GM19452 (cell line): ENCODE data around the gene ARRB2.

ENCODE experiments used
- ATAC-seq: cut with Tn5 transposase; IDR thresholded peaks from one replicate; pipeline ENCODE4 v1.9.1; 2021; ENCODE audit not compliant: unreplicated experiment

Gene ARRB2

GRCh38 chr17:4722678-4723240 is 12.3 kb downstream of the ARRB2 start:
- ATAC-seq = no peak

- ATAC-seq = no peak
Measured at GRCh38 chr17:4724650-4725049, 14.2 kb downstream of the ARRB2 start.

- ATAC-seq = no peak
Measured at GRCh38 chr17:4725646-4726310, 15.3 kb downstream of the ARRB2 start.

DNA sequence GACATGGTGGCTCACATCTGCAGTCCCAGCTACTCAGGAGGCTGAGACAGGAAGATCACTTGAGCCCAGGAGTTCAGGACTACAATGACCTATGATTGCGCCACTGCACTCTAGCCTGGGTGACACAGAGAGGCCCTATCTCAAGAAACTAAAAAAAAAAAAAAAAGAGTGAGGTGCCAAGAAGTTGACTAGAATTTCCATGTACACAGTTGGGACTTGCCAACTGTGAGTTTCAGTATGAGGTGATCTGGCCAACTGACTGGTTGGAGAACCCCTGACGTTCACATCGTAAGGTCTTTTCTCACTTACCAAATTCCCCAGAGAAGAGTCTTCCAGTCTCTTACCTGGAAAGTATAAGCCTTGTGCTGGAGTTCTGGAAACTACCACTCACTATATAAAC is 17.7 kb downstream of the ARRB2 start:
- no peak for ATAC-seq

DNA sequence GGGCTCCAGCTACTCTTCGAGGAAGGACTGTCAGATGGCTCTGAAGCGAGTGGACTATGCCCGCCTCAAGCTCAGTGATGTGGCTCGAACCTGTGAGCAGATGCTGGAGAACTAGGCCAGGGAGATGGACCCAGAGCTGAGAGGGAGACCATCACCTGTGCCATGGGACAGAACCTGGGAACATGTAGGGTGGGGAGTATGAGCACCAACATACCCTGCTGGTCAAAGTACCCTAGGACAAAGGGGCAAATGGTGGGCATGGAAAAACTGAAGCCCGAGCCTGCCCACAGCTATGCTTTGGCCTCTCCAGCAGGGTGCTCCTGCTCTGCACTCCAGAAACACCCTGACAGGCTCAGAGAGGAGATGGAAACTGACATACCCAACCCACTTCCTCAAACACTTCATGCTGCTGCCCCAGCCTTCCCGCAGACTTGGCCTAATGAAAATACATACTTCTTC is 22.7 kb downstream of the ARRB2 start:
- ATAC-seq = no peak

- ATAC-seq = no peak
Measured at GRCh38 chr17:4734857-4735475, 24.5 kb downstream of the ARRB2 start.

- no peak for ATAC-seq
Measured at GRCh38 chr17:4735876-4736651, 25.6 kb downstream of the ARRB2 start.

DNA sequence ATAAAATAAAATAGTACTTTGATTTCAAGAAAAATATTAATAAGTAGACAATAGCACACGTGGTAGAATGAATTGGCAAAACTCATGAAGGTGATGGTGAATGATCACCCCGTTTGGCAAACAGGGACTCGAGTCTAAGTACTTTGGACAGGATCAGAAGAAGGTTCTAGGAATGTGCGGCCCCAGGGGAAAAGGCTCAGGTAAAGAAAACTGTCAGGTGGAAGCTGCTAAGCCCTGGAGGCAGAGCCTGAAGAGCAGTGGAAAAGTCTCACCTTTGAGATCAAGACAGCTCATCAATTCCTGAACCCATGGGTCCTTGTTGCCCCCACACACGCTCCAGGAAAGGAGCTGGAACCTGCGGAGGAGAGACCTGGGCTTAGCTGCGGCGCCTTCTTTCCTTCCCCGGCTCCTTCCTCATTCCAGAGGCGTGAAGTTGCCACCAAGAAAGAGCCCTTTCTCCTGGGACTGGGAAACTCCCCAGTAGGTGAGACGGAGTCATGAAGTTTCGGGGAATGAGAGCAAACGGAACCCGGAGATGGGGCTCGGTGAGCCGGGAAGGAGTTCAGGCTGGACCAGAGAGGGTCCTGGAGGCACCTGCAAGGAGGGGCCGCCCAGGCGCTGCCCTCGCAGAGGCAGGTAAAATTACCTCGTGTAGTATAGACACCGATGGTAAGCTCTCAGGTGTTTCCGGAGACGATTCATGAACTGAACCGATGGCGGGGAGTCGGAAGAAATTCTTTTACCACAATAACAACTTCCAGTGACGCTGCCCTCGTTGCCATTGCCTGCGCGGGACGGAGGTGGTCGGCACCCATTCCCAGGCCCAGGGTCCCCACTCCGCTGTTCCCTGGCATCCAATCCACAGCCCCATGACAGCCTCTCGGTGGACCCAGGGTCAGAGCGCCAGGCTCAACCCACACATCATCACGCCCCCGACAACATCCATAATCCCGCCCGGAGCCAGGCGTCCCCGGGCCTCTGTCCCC is 28.0 kb downstream of the ARRB2 start:
- ATAC-seq = no peak

GRCh38 chr17:4739122-4740024 is 28.9 kb downstream of the ARRB2 start, which contains the start of the genes CXCL16 and ZMYND15:
TSS of gene CXCL16 (minus strand) at chr17:4739928. CDS start at chr17:4739339, 589 bp downstream.
TSS of gene ZMYND15 (plus strand) at chr17:4739833. CDS start at chr17:4740549, 716 bp downstream.
- ATAC-seq = peak; percentile 51

DNA sequence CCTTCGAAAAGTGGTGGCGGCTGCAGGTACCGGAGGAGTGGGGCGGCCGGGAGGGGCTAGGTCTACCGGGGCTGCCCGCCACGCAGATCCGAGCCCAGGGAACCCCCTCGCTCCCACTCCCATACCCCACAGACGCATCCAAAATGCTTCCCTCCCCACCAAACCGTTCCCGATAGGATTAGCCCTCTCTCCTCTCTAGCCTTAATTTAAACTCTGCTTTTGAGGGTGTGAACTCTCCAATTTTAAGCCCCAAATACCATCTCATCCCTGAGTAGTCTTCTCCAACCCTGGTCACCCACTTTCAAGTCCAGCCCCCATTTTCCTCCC is 29.6 kb downstream of the ARRB2 start:
- ATAC-seq = no peak

DNA sequence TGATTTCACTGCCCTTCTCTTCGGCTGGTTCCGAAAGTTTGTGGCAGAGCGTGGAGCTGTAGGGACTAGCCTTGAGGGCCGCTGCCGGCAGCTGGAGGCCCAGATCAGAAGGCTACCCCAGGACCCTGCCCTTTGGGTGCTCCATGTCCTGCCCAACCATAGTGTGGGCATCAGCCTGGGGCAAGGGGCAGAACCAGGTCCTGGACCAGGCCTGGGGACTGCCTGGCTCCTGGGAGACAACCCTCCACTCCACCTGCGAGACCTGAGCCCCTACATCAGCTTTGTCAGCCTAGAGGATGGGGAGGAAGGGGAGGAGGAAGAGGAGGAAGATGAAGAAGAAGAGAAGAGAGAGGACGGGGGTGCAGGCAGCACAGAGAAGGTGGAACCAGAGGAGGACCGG is 30.2 kb downstream of the ARRB2 start:
- ATAC-seq = no peak

DNA sequence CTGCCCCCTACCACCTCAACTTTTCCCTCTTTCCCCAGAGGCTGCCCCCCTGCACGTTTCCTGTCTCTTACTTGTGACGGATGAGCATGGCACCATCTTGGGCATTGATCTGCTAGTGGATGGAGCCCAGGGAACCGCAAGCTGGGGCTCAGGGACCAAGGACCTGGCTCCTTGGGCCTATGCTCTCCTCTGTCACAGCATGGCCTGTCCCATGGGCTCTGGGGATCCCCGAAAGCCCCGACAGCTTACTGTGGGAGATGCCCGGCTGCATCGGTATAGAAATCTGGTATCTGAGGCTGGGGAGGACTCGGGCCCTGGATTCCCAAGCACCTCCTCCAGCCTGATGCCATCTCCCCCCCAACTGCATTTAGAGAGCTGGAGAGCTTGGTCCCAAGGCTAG is 31.1 kb downstream of the ARRB2 start:
- no peak for ATAC-seq

GRCh38 chr17:4742133-4742532 is 31.7 kb downstream of the ARRB2 start:
- ATAC-seq = no peak

- ATAC-seq = no peak
Measured at GRCh38 chr17:4742629-4743028, 32.2 kb downstream of the ARRB2 start.

GRCh38 chr17:4743216-4743615 is 32.8 kb downstream of the ARRB2 start:
- ATAC-seq = no peak

- ATAC-seq = no peak
Measured at GRCh38 chr17:4743898-4744297, 33.5 kb downstream of the ARRB2 start.

DNA sequence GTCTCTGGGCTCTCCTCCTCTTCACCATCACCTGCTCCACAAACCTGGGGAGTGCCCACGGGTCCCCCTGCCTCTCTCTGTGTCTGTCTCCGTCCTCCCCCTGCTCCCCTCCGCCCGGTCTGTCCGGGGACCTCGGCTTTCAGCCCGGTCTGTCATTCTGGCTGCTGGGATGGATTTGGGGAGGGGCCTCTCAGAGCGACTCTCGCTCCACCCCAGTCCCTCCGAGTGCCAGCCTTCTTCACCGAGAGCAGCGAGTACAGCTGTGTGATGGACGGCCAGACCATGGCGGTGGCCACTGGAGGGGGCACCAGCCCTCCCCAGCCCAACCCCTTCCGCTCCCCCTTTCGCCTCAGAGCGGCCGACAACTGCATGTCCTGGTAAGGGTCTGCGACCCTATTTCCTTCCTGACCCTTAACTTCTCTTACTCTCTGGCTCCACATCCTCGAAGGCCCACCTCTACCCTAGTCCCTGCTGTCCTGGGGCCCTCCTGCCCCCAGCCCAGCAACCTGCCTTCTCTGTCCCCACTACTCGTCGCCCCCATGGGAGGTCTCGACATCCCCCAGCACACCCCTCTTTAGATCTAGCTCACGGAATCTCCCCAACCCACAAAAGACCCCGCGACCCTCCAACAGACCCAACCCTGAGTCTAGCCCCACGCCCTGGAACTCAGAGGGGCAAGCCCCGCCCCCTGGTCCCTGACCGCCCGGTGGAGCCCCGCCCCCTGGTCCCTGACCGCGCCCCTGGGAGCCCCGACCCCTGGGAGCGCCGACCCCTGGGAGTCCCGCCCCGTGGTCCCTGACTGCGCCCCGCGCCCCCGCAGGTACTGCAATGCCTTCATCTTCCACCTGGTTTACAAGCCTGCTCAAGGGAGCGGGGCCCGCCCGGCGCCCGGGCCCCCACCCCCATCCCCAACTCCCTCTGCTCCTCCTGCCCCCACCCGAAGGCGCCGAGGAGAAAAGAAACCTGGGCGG is 34.9 kb downstream of the ARRB2 start:
- ATAC-seq = no peak

- no peak for ATAC-seq
Measured at GRCh38 chr17:4747847-4748246, 37.4 kb downstream of the ARRB2 start.
